ENCODE results near the gene DIP2A. TPM values are rescaled to one million over a fixed set of nuclear protein-coding genes. Genes with fewer than 3 reads are reported as not detected.
"Not testable (repeated sequence)": the region's sequence is repeated elsewhere in the genome, so short reads cannot be mapped to it uniquely, and the experiment has no call there.

Gene DIP2A
- total and polyA plus RNA-seq, 2 experiments from 2014 or later, result 18.5 to 36.3 TPM

DNA sequence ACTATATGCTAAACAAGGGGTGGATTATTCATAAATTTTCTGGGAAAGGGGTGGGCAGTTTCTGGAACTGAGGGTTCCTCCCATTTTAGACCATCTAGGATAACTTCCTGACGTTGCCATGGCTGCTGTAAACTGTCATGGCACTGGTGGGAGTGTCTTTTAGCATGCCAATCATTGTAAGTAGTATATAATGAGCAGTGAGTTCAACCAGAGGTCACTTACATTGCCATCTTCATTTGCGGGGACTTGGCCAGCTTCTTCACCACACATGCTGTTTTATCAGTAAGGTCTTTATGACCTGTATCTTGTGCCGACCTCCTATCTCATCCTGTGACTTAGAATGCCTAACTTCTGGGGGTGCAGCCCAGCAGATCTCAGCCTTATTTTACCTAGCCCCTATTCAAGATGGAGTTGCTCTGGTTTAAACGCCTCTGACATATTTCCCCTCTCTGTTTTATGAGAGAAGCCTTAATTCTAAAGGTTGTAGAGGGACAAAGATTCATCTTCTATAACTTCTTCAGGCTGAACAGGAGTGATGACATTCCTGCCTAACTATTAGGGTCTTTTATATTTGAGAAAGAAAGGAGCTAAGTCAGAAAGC is 60.4 kb downstream of the DIP2A start:
- Histone ChIP-seq H2AFZ (no peak overlapping the region), H3K27me3 (ENCODE audit: insufficient read depth) (no peaks in the 10 kb centered on the region), H3F3A (replicated peaks; ENCODE audit: low read depth) (0 out of 2 replicates have a peak, but pooled peaks cover 4% of the 10 kb centered on the region), H3K4me2 (no peak overlapping the region), H4K20me1 (replicated peaks; ENCODE audit: insufficient read depth) (0 out of 2 replicates have a peak, but pooled peaks cover 7% of the 10 kb centered on the region), H3K4me1 (ENCODE audit: insufficient read depth) (no peaks in the 10 kb centered on the region), H3K4me3 (no peak overlapping the region), H3K36me3 (ENCODE audit: insufficient read depth) (no peaks in the 10 kb centered on the region), H3K9me2 (ENCODE audit: insufficient read depth) (no peaks in the 10 kb centered on the region), H3K27ac (ENCODE audit: low read depth) (no peak overlapping the region), H3K79me2 (replicated peaks; ENCODE audit: insufficient read depth) (no peaks in the 10 kb centered on the region)
- no peaks in the 10 kb centered on the region; the same call in 2 of the 3 replicates for H3K9me3 Mint-ChIP-seq
- no peaks in the 10 kb centered on the region for H3K27me3 Mint-ChIP-seq (ENCODE audit: insufficient read depth, low read depth, poor library complexity)
- H3K4me3 Mint-ChIP-seq, result no peak overlapping the region
- H3K36me3 Mint-ChIP-seq (ENCODE audit: low read depth), result peaks cover 7% of the 10 kb centered on the region; the same call in 2 of the 3 replicates
- DNase-seq (ENCODE audit: low spot score) (no peak), ATAC-seq (no peak)
- no peak for TF ChIP-seq REST (IDR thresholded peaks at IDR 0.05; ENCODE audit: unreplicated experiment)
- no peak for TF ChIP-seq STAT1 (IDR thresholded peaks at IDR 0.05; ENCODE audit: unreplicated experiment)
- TF ChIP-seq EZH2phosphoT487 (IDR thresholded peaks at IDR 0.05; ENCODE audit: unreplicated experiment), result no peak
- no peak for TF ChIP-seq ZNF114 (CRISPR knock-in tag; IDR thresholded peaks at IDR 0.05)
- no peak for TF ChIP-seq ZNF331 (CRISPR knock-in tag; IDR thresholded peaks at IDR 0.05; ENCODE audit: low read depth)
- TF ChIP-seq, protein P1, sequence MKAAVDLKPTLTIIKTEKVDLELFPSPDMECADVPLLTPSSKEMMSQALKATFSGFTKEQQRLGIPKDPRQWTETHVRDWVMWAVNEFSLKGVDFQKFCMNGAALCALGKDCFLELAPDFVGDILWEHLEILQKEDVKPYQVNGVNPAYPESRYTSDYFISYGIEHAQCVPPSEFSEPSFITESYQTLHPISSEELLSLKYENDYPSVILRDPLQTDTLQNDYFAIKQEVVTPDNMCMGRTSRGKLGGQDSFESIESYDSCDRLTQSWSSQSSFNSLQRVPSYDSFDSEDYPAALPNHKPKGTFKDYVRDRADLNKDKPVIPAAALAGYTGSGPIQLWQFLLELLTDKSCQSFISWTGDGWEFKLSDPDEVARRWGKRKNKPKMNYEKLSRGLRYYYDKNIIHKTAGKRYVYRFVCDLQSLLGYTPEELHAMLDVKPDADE (IDR thresholded peaks at IDR 0.05), result no peak
- TF ChIP-seq, protein P2, sequence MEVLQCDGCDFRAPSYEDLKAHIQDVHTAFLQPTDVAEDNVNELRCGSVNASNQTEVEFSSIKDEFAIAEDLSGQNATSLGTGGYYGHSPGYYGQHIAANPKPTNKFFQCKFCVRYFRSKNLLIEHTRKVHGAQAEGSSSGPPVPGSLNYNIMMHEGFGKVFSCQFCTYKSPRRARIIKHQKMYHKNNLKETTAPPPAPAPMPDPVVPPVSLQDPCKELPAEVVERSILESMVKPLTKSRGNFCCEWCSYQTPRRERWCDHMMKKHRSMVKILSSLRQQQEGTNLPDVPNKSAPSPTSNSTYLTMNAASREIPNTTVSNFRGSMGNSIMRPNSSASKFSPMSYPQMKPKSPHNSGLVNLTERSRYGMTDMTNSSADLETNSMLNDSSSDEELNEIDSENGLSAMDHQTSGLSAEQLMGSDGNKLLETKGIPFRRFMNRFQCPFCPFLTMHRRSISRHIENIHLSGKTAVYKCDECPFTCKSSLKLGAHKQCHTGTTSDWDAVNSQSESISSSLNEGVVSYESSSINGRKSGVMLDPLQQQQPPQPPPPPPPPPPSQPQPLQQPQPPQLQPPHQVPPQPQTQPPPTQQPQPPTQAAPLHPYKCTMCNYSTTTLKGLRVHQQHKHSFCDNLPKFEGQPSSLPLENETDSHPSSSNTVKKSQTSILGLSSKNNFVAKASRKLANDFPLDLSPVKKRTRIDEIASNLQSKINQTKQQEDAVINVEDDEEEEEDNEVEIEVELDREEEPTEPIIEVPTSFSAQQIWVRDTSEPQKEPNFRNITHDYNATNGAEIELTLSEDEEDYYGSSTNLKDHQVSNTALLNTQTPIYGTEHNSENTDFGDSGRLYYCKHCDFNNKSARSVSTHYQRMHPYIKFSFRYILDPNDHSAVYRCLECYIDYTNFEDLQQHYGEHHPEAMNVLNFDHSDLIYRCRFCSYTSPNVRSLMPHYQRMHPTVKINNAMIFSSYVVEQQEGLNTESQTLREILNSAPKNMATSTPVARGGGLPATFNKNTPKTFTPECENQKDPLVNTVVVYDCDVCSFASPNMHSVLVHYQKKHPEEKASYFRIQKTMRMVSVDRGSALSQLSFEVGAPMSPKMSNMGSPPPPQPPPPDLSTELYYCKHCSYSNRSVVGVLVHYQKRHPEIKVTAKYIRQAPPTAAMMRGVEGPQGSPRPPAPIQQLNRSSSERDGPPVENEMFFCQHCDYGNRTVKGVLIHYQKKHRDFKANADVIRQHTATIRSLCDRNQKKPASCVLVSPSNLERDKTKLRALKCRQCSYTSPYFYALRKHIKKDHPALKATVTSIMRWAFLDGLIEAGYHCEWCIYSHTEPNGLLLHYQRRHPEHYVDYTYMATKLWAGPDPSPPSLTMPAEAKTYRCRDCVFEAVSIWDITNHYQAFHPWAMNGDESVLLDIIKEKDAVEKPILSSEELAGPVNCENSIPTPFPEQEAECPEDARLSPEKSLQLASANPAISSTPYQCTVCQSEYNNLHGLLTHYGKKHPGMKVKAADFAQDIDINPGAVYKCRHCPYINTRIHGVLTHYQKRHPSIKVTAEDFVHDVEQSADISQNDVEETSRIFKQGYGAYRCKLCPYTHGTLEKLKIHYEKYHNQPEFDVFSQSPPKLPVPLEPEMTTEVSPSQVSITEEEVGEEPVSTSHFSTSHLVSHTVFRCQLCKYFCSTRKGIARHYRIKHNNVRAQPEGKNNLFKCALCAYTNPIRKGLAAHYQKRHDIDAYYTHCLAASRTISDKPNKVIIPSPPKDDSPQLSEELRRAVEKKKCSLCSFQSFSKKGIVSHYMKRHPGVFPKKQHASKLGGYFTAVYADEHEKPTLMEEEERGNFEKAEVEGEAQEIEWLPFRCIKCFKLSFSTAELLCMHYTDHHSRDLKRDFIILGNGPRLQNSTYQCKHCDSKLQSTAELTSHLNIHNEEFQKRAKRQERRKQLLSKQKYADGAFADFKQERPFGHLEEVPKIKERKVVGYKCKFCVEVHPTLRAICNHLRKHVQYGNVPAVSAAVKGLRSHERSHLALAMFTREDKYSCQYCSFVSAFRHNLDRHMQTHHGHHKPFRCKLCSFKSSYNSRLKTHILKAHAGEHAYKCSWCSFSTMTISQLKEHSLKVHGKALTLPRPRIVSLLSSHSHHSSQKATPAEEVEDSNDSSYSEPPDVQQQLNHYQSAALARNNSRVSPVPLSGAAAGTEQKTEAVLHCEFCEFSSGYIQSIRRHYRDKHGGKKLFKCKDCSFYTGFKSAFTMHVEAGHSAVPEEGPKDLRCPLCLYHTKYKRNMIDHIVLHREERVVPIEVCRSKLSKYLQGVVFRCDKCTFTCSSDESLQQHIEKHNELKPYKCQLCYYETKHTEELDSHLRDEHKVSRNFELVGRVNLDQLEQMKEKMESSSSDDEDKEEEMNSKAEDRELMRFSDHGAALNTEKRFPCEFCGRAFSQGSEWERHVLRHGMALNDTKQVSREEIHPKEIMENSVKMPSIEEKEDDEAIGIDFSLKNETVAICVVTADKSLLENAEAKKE (CRISPR knock-in tag; IDR thresholded peaks at IDR 0.05), result no peak
- peaks cover 6% of the 10 kb centered on the region for H3K4me1 Mint-ChIP-seq
- H3K27ac Mint-ChIP-seq, result no peak overlapping the region

GRCh38 chr21:46527393-46527792 is 68.7 kb downstream of the DIP2A start:
- not testable (repeated sequence) for H3K9me2 ChIP-seq (ENCODE audit: insufficient read depth); H2AFZ ChIP-seq; H3K27ac ChIP-seq (ENCODE audit: low read depth); H3K9me3 Mint-ChIP-seq; H3K4me1 ChIP-seq (ENCODE audit: insufficient read depth); H3K4me3 ChIP-seq; H3K27me3 ChIP-seq (ENCODE audit: insufficient read depth); H3K4me3 Mint-ChIP-seq; H3K36me3 Mint-ChIP-seq (ENCODE audit: low read depth); H3K79me2 ChIP-seq (replicated peaks; ENCODE audit: insufficient read depth); H3K36me3 ChIP-seq (ENCODE audit: insufficient read depth); H3F3A ChIP-seq (replicated peaks; ENCODE audit: low read depth); H3K4me1 Mint-ChIP-seq; H4K20me1 ChIP-seq (replicated peaks; ENCODE audit: insufficient read depth); ATAC-seq; H3K27me3 Mint-ChIP-seq (ENCODE audit: insufficient read depth, low read depth, poor library complexity); H3K27ac Mint-ChIP-seq; DNase-seq (ENCODE audit: low spot score); H3K4me2 ChIP-seq

All from GM23338 (cell line).